Measurements from ENCODE around the gene ROBO1. TPM values are rescaled to one million over a fixed set of nuclear protein-coding genes. Genes with fewer than 3 reads are reported as not detected.

The ROBO1 gene
- total RNA-seq, 1 donor from 2014 or later: 43.7 TPM

- TF ChIP-seq, protein P1, sequence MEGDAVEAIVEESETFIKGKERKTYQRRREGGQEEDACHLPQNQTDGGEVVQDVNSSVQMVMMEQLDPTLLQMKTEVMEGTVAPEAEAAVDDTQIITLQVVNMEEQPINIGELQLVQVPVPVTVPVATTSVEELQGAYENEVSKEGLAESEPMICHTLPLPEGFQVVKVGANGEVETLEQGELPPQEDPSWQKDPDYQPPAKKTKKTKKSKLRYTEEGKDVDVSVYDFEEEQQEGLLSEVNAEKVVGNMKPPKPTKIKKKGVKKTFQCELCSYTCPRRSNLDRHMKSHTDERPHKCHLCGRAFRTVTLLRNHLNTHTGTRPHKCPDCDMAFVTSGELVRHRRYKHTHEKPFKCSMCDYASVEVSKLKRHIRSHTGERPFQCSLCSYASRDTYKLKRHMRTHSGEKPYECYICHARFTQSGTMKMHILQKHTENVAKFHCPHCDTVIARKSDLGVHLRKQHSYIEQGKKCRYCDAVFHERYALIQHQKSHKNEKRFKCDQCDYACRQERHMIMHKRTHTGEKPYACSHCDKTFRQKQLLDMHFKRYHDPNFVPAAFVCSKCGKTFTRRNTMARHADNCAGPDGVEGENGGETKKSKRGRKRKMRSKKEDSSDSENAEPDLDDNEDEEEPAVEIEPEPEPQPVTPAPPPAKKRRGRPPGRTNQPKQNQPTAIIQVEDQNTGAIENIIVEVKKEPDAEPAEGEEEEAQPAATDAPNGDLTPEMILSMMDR (IDR thresholded peaks at IDR 0.05): no peak
- H3K36me3 Mint-ChIP-seq (ENCODE audit: low read depth): peaks cover 1% of the 10 kb centered on the region
- H3K4me3 Mint-ChIP-seq (ENCODE audit: unreplicated experiment): no peak overlapping the region
- no peak for DNase-seq (ENCODE audit: low spot score)
- no peak overlapping the region for H3K27ac Mint-ChIP-seq (ENCODE audit: unreplicated experiment)
- no peaks in the 10 kb centered on the region for H3K27me3 Mint-ChIP-seq (ENCODE audit: low read depth)
- no peaks in the 10 kb centered on the region for H3K9me3 Mint-ChIP-seq (ENCODE audit: low read depth)
- H3K4me1 Mint-ChIP-seq (ENCODE audit: low read depth): peaks cover 6% of the 10 kb centered on the region
Measured at GRCh38 chr3:78698431-78698830, 1069.4 kb downstream of the ROBO1 start.

- Mint-ChIP-seq H3K4me3 (ENCODE audit: unreplicated experiment) (no peak overlapping the region), H3K27me3 (ENCODE audit: low read depth) (no peaks in the 10 kb centered on the region), H3K9me3 (ENCODE audit: low read depth) (no peaks in the 10 kb centered on the region), H3K36me3 (ENCODE audit: low read depth) (peaks cover 3% of the 10 kb centered on the region), H3K4me1 (ENCODE audit: low read depth) (peaks cover 6% of the 10 kb centered on the region), H3K27ac (ENCODE audit: unreplicated experiment) (no peak overlapping the region)
- TF ChIP-seq, protein P1 (IDR thresholded peaks at IDR 0.05): no peak
- DNase-seq (ENCODE audit: low spot score): no peak
Measured at GRCh38 chr3:78697426-78697825, 1070.4 kb downstream of the ROBO1 start.

GRCh38 chr3:78690766-78691165 lies 1077.0 kb downstream of the ROBO1 start:
- H3K9me3 Mint-ChIP-seq (ENCODE audit: low read depth): no peaks in the 10 kb centered on the region

DNA sequence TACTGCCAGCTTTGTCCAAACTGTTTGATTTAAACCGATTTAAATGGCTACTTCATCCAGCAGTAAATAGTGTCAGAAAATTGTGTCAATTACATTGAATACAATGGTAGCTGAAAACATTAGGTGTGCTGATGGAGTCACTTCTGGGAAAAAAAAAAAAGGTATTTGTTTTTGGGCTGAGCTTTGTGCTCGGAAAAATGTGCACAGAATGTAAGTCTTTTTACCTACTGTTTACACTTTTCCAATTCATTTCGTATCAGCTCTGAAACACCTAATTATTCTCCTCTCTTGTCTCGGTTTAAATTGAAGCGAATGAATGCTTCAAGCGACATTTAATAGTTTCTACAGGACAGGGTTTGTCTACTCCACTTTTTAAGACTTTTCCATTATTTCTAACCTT lies 1078.4 kb downstream of the ROBO1 start:
- H3K27me3 Mint-ChIP-seq (ENCODE audit: low read depth): no peaks in the 10 kb centered on the region
- H3K36me3 Mint-ChIP-seq (ENCODE audit: low read depth): peaks cover 2% of the 10 kb centered on the region
- TF ChIP-seq, protein P1 (IDR thresholded peaks at IDR 0.05): no peak
- peaks cover under 1% of the 10 kb centered on the region for H3K9me3 Mint-ChIP-seq (ENCODE audit: low read depth)
- H3K4me1 Mint-ChIP-seq (ENCODE audit: low read depth): peaks cover 16% of the 10 kb centered on the region
- no peak overlapping the region for H3K27ac Mint-ChIP-seq (ENCODE audit: unreplicated experiment)
- no peak overlapping the region for H3K4me3 Mint-ChIP-seq (ENCODE audit: unreplicated experiment)
- no peak for DNase-seq (ENCODE audit: low spot score)

More at GRCh38 chr3:78690766-78691165, 1077.0 kb downstream of the ROBO1 start:
- no peaks in the 10 kb centered on the region for H3K27me3 Mint-ChIP-seq (ENCODE audit: low read depth)
- DNase-seq (ENCODE audit: low spot score): no peak
- TF ChIP-seq, protein P1 (IDR thresholded peaks at IDR 0.05): no peak
- H3K27ac Mint-ChIP-seq (ENCODE audit: unreplicated experiment): peak overlapping the region; percentile 69
- peaks cover 2% of the 10 kb centered on the region for H3K36me3 Mint-ChIP-seq (ENCODE audit: low read depth)
- no peak overlapping the region for H3K4me3 Mint-ChIP-seq (ENCODE audit: unreplicated experiment)
- H3K4me1 Mint-ChIP-seq (ENCODE audit: low read depth): peaks cover 16% of the 10 kb centered on the region

DNA sequence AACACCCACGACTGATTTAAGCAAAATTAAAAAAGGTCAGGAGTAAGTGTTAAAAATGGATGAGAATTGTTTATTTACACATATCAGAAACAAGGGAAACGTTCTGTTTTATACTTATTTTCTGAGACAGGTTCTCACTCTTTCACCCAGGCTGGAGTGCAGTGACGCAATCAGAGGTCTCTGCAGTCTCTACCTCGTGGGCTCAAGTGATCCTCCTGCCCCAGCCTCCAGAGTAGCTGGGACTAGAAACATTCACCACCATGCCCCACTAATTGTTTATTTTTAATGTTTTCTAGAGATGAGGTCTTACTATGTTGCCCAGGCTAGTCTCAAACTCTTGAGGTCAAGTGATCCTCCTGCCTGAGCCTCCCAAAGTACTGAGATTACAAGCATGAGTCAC lies 1080.3 kb downstream of the ROBO1 start:
- Mint-ChIP-seq H3K4me3 (ENCODE audit: unreplicated experiment) (no peak overlapping the region), H3K27ac (ENCODE audit: unreplicated experiment) (no peak overlapping the region), H3K27me3 (ENCODE audit: low read depth) (no peaks in the 10 kb centered on the region), H3K4me1 (ENCODE audit: low read depth) (peaks cover 16% of the 10 kb centered on the region), H3K36me3 (ENCODE audit: low read depth) (no peaks in the 10 kb centered on the region), H3K9me3 (ENCODE audit: low read depth) (peaks cover 6% of the 10 kb centered on the region)
- DNase-seq (ENCODE audit: low spot score): no peak
- TF ChIP-seq, protein P1 (IDR thresholded peaks at IDR 0.05): no peak
